ENCODE data around the gene MYCBP2.

GRCh38 chr13:77329133-77329910 lies 2.4 kb upstream of the MYCBP2 start:
- TF ChIP-seq POLR2AphosphoS5 (IDR thresholded peaks at IDR 0.05) (peak; percentile 93 to 95 (median 95)), POLR2A (IDR thresholded peaks at IDR 0.05) (peak in 1 of 3 donors; percentile 87), CTCF (IDR thresholded peaks at IDR 0.05 in 8 of 11, conservative IDR thresholded peaks at IDR 0.05 in 3 of 11) (peak in 2 of 11 experiments; percentile 18 to 19)
